Type B pancreatic cell (in vitro differentiated cells): ENCODE measurements around the gene PRDM15. TPM values are rescaled to one million over a fixed set of nuclear protein-coding genes. Genes with fewer than 3 reads are reported as not detected.

Experiments
- DNase-seq: peaks from one replicate; pipeline ENCODE4 v3.0.0; 2021; ENCODE audit warnings: mixed read lengths; ENCODE audit not compliant: unreplicated experiment; ENCODE audit errors: extremely low spot score
- H3K27ac Mint-ChIP-seq: 2 replicates; pipeline ENCODE4 v1.8.0; 2021; ENCODE audit warnings: mild to moderate bottlenecking, mixed read lengths
- H3K27me3 Mint-ChIP-seq: 2 replicates; pipeline ENCODE4 v1.8.0; 2021; ENCODE audit warnings: mixed read lengths
- H3K36me3 Mint-ChIP-seq: 2 replicates; pipeline ENCODE4 v1.8.0; 2021; ENCODE audit warnings: mixed read lengths
- H3K4me1 Mint-ChIP-seq: one replicate; pipeline ENCODE4 v1.8.0; 2021; ENCODE audit warnings: mixed read lengths; ENCODE audit not compliant: unreplicated experiment
- H3K4me3 Mint-ChIP-seq: 2 replicates; pipeline ENCODE4 v1.8.0; 2021; ENCODE audit warnings: mild to moderate bottlenecking, mixed read lengths
- H3K9me3 Mint-ChIP-seq: 2 replicates; pipeline ENCODE4 v1.8.0; 2021; ENCODE audit warnings: mixed read lengths
- CTCF ChIP-seq: fragments of 200-600 bp; sonication (generic); conservative IDR thresholded peaks from 2 replicates; pipeline ENCODE4 v1.5.0; 2021; ENCODE audit warnings: antibody characterized with exemption, mild to moderate bottlenecking
- total RNA-seq: library from RNA; stranded (reverse); gene quantifications from 2 replicates; pipeline ENCODE4 v1.2.1, GENCODE V29; 2021; ENCODE audit warnings: low replicate concordance

The PRDM15 gene
- total RNA-seq, 1 donor from 2014 or later, result 8.8 TPM

GRCh38 chr21:41777951-41778815, 101.0 kb downstream of the PRDM15 start:
- peak; percentile 94 for TF ChIP-seq CTCF
- Mint-ChIP-seq H3K27me3 (peaks cover 22% of the 10 kb centered on the region), H3K36me3 (no peaks in the 10 kb centered on the region), H3K4me1 (peaks cover 24% of the 10 kb centered on the region), H3K9me3 (peaks cover under 1% of the 10 kb centered on the region), H3K4me3 (peak overlapping the region; percentile 71), H3K27ac (peak overlapping the region; percentile 69)
- peak; percentile 89 for DNase-seq

DNA sequence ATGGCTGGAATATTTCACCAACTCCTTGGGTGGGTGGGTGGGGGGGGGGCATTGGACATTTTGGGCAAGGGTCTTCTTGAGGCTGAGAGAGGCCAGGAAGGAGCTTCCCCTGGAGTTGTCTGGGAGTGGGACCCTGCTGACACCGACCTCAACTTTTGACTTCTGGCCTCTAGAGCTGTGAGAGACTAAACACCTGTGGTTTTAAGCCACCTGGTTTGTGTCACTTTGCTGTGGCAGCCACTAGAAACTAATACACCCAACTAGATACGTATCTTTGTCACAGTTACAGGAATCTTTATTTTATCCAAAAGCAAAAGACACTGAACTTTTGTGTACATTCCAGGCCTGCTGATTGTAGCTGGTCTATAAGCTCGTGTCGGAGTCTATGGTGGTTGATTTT, 102.4 kb downstream of the PRDM15 start:
- Mint-ChIP-seq H3K27me3 (peaks cover 35% of the 10 kb centered on the region), H3K36me3 (no peaks in the 10 kb centered on the region), H3K4me1 (peaks cover 29% of the 10 kb centered on the region), H3K27ac (no peak overlapping the region), H3K9me3 (no peaks in the 10 kb centered on the region), H3K4me3 (no peak overlapping the region)
- DNase-seq, result no peak
- TF ChIP-seq CTCF, result no peak

DNA sequence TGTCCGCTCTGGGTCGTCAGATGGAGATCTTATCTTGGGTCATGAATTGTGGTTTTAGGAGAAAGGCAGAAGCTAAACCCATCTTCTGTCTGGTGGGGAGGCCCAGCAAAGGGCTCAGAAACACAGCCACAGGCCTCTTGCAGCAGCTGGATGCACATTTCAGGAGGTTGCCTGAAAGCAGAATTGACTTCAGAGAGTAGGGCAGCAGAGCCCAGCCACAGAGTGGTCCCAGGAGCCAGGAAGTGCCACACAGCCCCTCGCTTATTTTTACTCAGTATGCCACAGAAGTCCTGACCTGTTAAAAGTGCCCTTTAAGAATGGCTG, 104.0 kb downstream of the PRDM15 start:
- no peak for DNase-seq
- H3K27me3 Mint-ChIP-seq, result peaks cover 47% of the 10 kb centered on the region
- peaks cover 29% of the 10 kb centered on the region for H3K4me1 Mint-ChIP-seq
- H3K9me3 Mint-ChIP-seq, result no peaks in the 10 kb centered on the region
- H3K27ac Mint-ChIP-seq, result no peak overlapping the region
- H3K4me3 Mint-ChIP-seq, result no peak overlapping the region
- TF ChIP-seq CTCF, result no peak
- no peaks in the 10 kb centered on the region for H3K36me3 Mint-ChIP-seq

- peaks cover 51% of the 10 kb centered on the region for H3K27me3 Mint-ChIP-seq
- no peak for DNase-seq
- no peak overlapping the region for H3K27ac Mint-ChIP-seq
These were observed 104.5 kb downstream of the PRDM15 start for GRCh38 chr21:41774467-41775148.

GRCh38 chr21:41772351-41773080, 106.6 kb downstream of the PRDM15 start:
- Mint-ChIP-seq H3K36me3 (no peaks in the 10 kb centered on the region), H3K9me3 (no peaks in the 10 kb centered on the region), H3K4me3 (no peak overlapping the region), H3K27ac (peak overlapping the region; percentile 31), H3K27me3 (peaks cover 68% of the 10 kb centered on the region), H3K4me1 (peaks cover 33% of the 10 kb centered on the region)
- DNase-seq, result no peak
- no peak for TF ChIP-seq CTCF

More at GRCh38 chr21:41774467-41775148, 104.5 kb downstream of the PRDM15 start:
- H3K9me3 Mint-ChIP-seq, result no peaks in the 10 kb centered on the region
- peaks cover 28% of the 10 kb centered on the region for H3K4me1 Mint-ChIP-seq
- H3K4me3 Mint-ChIP-seq, result no peak overlapping the region
- no peak for TF ChIP-seq CTCF
- H3K36me3 Mint-ChIP-seq, result no peaks in the 10 kb centered on the region
